ENCODE results near the gene PSG1.
"Not testable (repeated sequence)": the region's sequence is repeated elsewhere in the genome, so short reads cannot be mapped to it uniquely, and the experiment has no call there.

Gene PSG1

GRCh38 chr19:42881279-42881678, 1.8 kb upstream of the PSG1 start:
- not testable (repeated sequence) for DNase-seq (ENCODE audit: low read depth in 2 of 2)

DNA sequence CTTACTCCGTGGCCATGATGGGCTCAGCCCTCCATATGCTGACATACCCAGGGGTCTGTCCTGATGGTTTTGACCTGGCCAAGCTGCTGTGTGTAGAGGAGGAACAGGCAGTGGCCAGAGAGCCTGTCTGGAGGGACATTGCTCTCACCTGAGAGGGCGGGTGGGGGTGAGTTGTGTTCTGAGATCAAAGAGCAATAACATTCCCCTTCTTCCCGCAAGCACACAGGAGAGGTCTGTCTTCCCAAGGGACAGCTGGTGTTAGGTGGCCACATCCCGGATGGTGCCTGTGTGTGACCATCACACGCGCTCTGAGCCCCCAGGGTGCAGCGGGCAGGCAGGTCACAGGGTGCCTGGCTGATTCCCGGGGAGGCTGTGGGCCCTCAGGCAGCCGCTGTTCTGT, 1.1 kb upstream of the PSG1 start:
- not testable (repeated sequence) for DNase-seq (ENCODE audit: low read depth in 2 of 2)

DNA sequence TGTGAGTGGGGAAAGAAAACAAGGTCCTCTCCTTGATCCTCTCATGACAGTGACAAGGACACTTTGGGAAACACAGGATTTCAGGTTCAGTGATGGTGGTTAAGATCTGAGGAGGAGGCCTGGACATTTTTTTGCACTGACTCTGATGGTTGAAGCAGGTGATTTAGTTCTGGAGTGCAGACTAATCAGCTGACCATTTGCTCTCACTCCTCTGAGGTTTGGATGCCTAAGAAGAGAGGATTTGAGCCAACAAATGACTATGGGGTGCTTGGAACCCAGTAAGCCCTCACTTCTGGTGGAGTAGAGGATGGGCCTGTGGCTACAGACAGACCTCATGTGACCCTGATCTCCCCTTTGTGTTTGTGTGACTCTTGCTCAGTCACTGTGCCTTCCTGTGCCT, 2.9 kb downstream of the PSG1 start:
- DNase-seq (ENCODE audit: low read depth in 2 of 2), result not testable (repeated sequence)

DNA sequence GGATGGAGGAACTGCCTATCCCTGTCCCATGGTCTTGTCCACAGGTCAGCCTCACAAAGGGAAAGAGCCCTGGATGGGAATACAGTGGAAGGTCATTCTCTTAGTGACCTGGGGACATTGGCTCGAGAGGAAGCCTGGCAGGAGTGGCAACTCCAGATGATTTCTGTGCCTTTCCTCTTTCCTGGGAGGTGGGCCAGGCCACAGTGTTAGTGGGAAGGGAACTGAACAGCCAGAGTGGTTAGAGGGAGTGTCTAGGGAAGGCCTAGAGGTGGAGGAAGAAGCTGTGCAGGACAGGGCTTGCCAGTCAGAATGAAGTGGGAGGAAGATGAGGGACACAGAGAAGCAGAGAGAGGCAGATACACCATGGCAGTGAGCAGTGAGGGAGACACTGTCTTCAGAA, 3.6 kb downstream of the PSG1 start:
- not testable (repeated sequence) for DNase-seq (ENCODE audit: low read depth in 2 of 2)

DNA sequence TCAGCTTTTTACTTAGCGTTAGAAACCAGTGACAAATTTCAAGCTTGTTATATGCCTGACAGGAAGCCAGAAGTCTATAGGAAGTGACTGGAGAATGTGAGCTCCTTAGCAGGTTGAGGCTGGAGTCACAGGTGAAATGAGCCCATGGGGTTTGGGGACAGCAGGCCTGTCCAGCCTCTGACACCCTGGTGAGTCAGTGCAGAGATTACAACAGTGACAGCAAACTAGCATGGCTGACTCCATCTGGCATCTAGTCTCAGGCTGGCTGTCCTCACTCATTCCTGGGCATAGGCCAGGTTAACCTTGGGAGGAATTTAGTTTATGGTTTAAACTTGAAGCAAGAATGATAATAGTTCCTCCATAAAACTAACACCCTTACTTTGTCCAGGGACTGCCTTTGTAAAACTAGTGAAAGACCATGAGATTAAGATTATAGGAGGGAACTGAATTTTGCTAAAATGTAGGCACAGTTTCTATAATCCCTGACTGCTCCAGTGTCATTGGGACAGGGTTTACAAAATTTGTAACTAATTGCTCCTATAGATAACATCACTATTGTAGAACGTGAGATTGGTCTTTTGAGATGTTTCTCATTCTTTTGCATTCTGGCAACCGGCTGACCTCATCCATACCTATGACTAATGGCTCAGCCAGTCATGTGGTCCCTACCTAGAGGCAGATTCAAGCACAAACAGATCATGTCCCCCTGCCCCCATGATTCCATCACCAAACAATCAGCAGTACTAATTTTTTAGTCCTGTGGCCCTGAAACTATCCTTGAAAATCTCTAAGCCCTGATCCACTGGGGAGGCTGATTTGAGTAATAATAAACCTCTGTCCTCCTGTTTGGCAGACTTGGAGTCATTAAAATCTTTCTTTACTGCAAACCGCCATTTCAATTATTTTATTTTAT, 4.4 kb downstream of the PSG1 start:
- not testable (repeated sequence) for DNase-seq (ENCODE audit: low read depth in 2 of 2)

- not testable (repeated sequence) for DNase-seq (ENCODE audit: low read depth in 2 of 2)
These were observed 5.4 kb downstream of the PSG1 start for GRCh38 chr19:42874136-42874535.

DNA sequence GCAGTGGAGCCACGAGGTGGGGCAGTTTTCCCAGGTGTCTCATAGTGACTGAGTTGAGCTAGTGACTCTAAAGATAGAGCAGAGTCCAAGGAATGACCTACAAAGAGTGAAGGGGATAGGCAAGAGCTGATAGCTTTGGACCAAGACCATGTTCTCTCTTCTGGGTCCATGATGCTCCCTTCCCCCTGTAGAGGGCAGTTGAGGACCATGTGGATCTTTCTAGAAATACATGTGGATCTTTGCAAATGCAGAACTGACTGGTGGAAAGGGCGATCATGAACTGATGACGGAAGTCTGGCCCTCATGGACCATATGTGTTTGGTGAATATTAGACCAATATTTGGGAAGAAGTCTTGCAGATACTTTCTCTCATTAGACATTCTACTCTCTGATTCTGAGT, 6.9 kb downstream of the PSG1 start:
- DNase-seq (ENCODE audit: low read depth in 2 of 2), result no peak

GRCh38 chr19:42857544-42857867, 22.0 kb downstream of the PSG1 start:
- no peak for DNase-seq (ENCODE audit: low read depth in 2 of 2)

DNA sequence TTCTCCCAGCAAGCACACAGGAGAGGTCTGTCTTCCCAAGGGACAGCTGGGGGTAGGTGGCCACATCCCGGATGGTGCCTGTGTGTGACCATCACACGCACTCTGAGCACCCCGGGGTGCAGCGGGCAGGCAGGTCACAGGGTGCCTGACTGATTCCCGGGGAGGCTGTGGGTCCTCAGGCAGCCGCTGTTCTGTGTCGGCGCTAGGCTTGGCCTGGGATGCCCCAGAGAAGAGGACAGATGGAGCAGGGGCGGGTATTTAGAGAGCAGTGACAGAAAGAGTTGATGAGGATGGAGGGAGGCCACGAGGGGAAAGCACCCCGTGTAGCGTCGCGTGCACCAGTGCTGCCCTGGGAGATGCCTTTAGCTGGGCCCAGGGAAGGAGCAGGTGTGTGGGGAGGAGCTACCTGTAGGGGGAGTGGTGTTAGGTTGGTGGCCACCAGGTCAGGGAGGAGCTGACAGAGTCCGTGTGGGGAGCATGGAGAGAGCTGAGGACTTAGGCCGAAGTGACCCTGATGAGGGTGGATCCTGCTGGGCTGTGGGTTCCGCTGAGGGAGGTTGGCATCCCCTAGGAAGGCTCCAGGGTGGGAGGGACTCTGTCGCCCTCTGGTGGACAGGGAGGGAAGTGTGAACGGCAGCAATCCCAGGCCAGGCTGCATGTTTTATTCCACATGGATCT, 22.5 kb downstream of the PSG1 start:
- not testable (repeated sequence) for DNase-seq (ENCODE audit: low read depth in 2 of 2)

GRCh38 chr19:42854745-42855144, 24.8 kb downstream of the PSG1 start:
- DNase-seq (ENCODE audit: low read depth in 2 of 2), result not testable (repeated sequence)

- not testable (repeated sequence) for DNase-seq (ENCODE audit: low read depth in 2 of 2)
These were observed 26.3 kb downstream of the PSG1 start for GRCh38 chr19:42853231-42853630.

DNA sequence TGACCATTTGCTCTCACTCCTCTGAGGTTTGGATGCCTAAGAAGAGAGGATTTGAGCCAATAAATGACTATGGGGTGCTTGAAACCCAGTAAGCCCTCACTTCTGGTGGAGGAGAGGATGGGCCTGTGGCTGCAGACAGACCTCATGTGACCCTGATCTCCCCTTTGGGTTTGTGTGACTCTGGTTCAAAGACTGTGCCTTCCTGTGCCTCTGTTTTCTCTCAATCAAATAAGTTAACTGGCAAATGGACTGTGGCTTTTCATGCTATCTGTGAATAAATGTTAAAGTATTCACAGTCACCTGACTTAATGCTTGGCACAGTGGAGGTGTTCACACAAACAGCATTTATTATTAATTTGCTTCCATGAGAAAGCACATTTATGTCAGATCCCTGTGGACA, 26.7 kb downstream of the PSG1 start:
- DNase-seq (ENCODE audit: low read depth in 2 of 2), result not testable (repeated sequence)

DNA sequence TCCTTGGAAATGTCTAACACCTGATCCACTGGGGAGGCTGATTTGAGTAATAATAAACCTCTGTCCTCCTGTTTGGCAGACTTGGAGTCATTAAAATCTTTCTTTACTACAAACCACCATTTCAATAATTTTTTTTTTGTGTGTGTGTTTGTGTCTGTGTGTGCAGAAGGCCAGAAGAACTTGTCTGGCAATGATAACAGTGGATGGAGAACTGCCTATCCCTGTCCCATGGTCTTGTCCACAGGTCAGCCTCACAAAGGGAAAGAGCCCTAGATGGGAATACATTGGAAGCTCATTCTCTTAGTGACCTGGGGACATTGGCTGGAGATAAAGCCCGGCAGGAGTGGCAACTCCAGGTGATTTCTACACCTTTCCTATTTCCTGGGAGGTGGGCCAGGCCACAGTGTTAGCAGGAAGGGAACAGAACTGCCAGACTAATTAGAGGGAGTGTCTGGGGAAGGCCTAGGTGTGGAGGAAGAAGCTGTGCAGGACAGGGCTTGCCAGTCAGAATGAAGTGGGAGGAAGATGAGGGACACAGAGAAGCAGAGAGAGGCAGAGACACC, 27.7 kb downstream of the PSG1 start:
- not testable (repeated sequence) for DNase-seq (ENCODE audit: low read depth in 2 of 2)

GRCh38 chr19:42850981-42851717, 28.4 kb downstream of the PSG1 start:
- DNase-seq (ENCODE audit: low read depth in 2 of 2), result no peak

DNA sequence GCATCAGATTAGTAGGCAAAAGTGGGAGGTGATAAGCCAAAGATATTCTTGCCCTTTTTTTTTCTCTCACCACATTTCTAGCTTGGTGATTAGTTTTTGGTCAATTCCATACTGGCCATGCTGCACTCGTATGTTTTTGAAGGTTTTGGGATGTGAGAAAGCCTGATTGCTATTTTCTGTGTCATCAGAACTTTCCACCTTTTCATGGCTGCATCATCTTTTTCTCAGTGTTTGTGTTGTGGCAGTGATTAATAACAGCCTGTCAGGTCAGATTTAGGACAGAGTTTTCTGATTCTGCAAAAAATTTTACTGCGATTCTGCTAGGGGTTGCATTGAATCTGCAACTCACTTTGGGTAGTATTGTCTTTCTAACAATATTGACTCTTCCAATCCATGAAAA, 32.9 kb downstream of the PSG1 start:
- no peak for DNase-seq (ENCODE audit: low read depth in 2 of 2)

DNA sequence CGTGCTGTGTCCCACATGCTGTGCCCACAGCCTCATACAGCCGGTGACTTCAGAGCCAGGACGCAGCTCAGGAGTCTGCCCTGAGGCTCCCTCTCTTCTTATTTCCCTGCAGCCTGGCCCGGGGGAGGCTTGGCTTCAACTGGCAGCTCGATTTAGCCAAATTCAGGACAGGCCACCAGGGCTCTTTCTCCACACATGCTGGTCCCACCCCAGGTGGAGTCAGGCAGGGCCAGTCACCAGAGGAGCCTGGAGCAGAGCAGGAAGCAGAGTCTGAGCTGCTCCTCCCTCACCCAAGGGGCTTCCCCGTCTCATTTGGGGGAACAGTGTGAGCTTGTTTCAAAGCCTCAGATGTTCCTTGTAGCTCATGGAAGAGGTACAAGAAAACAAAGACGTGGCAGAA, 35.9 kb downstream of the PSG1 start:
- not testable (repeated sequence) for DNase-seq (ENCODE audit: low read depth in 2 of 2)

GRCh38 chr19:42832746-42833442, 46.6 kb downstream of the PSG1 start:
- DNase-seq (ENCODE audit: low read depth in 2 of 2), result not testable (repeated sequence)

GRCh38 chr19:42832023-42832680, 47.4 kb downstream of the PSG1 start:
- not testable (repeated sequence) for DNase-seq (ENCODE audit: low read depth in 2 of 2)

DNA sequence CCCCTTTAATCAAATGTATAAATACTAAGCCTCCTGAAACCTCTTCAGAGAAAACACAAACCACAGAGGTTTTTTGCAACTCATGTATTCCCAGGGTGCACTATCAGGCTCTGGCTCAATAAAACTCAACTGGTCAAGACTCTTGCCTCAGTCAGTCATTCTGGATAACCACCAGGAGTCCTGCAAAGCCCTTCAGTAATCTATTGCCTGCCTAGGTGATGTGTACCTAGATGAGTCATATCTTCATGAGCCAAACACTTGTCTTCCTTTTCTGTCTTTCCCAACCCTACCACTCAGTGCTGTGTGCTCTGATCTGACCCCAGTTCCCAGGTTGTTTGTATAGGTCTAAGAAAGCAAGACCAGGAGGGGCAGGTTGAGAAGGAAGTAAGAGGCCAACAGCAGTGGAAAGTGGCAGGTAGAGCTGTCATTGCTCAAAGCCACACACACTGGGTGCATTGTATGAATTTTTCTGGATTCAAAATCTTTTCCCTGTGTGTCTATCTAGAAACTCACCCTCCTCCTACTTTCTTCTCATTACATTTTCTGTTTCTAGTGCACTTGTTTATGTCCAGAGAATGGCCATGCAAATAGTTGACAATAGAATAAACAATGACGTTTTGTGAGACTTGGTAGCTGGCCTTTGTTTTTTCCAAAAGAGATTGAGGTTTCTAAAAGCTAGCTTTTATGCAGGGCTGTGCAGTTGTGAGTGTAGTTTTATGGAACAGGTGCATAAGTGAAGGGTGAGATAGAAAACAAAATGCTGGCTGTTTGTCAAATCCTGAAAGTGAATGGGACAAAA, 48.1 kb downstream of the PSG1 start:
- no peak for DNase-seq (ENCODE audit: low read depth in 2 of 2)

All from stimulated activated CD4-positive, alpha-beta T cell treated with anti-CD3 and anti-CD28 coated beads, Interleukin-1b, Interleukin-23, amount 100 ng/mL, for 1 hour (primary cell).